Inferior parietal cortex (tissue), 1 donor: ENCODE measurements around the gene UBA6.
A peak's percentile ranks its signal among the peaks of the same experiment; 100 is the strongest.
"Not testable (repeated sequence)": the region's sequence is repeated elsewhere in the genome, so short reads cannot be mapped to it uniquely, and the experiment has no call there.

Experiments used
- DNase-seq: peaks from one replicate; pipeline ENCODE4 v3.0.0-alpha.2; 2016; ENCODE audit errors: extremely low spot score

Gene UBA6

DNA sequence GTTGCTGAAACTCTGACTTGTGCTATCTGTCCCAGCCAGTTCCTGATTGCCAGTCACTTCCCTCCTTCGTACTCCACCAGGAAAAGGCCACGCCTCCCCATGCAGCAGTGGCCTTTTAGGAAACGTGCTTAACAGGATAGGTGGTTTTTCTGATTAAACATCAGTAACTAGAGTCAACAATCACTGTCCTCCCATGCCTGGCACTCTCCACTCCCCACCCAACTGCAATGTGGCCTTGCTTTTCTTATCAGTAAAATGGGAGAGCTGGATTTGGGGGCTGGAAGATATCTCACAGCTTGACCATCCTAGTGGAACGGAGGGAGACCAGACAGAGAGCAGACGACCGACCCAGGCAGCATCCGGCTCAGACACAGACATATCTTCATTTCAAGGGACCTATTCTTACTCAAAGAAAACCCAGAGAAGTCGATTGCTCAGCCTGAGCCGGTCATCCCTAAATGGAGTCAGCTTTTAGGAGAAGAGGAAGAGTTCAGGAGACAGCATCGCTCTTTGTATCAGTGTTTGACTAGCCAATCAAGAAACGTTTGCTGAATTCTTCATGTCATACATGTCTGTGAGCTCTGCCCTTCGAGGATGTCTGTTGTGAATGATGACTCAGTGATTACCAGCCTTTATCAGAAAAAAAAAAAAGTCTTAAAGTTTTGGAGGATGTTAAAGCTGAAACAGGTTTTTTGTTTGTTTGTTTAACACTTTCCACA, 12.7 kb upstream of the UBA6 start:
- no peak for DNase-seq

DNA sequence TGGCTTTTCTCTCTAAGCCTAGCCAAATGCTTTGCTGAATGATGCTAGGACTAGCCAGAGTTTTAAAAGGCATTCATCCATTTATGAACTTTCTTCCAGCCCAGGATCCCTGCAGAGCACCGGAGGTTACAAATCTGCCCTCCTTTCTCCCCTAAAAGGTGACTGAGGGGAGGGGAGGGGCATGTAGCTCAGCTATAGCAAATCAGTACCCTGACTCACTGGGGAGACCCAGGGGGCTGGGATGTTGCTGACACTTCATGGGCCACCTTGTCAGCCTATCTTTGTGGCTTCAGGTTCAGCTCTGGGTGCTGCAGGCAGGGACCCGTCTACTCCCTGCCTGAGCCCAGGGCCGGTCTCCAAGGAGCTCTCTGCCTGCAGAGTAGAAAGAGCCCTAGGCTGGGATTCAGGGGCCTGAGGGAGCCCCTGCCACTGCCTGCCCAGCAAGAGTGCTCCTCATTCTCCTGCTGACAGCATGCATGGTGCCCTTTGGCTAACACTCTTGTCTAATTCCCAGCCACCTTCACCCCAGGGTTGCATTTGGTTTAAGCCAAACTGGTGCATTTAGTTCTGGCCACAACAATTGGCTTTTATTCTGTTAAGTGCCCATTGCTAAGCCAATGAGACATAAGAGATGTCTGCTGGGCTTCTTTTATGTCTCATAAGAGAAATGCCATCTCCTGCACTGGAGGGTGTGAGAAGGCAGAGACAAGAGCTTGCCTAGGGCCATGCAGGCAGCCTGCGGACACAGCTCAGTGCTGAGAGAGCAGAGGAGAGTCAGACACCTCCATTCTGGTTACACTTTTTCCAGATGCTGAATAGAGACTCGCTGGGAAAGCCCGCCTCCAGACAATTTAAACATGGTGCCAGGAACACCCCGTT, 11.9 kb upstream of the UBA6 start:
- no peak for DNase-seq

DNA sequence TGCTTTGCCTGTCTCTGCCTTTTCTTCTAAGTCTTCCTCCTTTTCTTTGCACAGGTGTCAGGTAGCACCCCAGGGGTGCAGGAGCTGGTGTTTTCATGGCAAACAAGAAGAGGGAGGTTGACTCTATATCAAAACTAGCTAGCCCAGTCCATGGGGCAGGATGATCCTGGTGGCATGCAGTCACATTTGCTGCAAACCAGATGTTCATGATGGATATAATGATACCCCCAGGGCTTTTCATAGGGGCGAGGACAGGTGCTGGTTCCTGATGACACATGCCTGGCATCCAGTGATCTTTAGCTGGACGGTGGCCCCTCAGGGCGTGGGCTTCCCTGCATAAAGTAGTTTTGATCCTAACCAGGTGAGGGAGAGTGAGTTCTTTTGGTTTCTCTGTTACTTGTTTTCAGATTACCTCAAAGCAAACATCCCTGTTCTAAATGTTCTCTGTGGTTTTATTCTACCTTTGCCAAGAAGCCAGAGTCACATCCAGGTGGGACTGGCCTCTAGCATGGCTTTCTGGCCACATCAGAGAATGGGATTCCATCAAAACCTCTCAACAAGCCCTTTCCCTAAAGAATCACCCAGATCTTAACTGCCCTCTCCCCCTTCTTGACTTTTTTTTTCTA, 11.2 kb upstream of the UBA6 start:
- no peak for DNase-seq

DNA sequence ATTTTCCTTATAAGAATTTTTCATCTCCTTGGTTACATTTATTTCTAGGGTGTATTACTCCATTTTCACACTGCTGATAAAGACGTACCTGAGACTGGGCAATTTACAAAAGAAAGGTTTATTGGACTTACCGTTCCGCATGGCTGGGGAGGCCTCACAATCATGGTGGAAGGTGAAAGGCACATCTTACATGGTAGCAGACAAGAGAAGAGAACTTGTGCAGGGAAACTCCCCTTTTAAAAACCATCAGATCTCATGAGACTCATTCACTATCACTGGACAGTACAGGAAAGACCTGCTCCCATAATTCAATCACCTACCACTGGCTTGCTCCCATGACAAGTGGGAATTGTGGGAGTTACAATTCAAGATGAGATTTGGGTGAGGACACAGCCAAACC, 5.7 kb upstream of the UBA6 start:
- DNase-seq, result not testable (repeated sequence)

DNA sequence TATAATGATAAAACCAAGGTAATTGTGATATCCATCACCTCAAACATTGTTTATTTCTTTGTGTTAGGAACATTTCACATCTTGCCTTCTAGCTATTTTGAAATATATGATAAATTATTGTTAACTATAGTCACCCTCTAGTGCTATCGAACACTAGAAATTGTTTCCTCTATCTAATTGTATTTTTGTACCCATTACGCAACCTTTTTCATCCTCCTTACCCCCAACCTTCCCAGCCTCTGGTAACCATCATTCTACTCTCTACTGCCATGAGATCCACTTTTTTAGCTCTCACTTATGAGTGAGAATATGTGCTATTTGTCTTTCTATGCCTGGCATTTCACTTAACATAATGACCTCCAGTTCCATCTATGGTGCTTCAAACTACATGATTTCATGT, 3.9 kb upstream of the UBA6 start:
- DNase-seq, result no peak

DNA sequence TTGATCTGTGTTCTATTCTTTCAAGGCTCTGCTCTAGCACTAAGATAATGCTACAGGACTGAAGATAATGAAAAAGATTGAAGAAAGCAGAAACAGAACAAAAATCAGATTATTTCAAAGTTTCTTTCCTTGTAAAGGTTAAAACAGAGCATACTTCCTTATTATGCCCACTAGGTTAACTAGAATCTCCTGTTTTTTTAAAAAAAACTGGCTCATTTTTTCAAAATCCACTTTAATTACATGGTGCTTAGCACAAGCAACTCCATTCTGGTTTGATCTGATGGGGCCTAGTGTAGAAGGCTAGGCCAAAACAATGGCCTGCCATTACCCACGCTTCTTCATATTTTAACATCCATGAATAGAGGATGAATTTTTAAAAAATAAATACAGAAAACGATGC, 1.2 kb upstream of the UBA6 start:
- no peak for DNase-seq

DNA sequence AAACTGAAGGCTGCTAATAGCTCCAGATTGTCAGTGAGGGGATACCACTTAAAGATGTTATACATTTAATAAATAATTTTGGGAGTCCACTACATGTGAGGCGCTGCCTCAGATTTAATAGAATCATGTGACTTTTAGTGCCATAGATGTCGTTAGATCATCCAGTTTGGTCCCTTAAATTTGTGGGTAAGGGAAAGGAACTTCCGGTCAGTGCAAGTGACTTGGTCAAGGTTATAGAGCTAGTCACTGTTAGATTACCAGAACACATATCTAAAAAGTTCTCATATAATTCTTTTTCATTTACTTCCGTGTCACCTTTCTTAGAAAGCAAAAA, 529 bp upstream of the UBA6 start:
- DNase-seq, result peak; percentile 44

DNA sequence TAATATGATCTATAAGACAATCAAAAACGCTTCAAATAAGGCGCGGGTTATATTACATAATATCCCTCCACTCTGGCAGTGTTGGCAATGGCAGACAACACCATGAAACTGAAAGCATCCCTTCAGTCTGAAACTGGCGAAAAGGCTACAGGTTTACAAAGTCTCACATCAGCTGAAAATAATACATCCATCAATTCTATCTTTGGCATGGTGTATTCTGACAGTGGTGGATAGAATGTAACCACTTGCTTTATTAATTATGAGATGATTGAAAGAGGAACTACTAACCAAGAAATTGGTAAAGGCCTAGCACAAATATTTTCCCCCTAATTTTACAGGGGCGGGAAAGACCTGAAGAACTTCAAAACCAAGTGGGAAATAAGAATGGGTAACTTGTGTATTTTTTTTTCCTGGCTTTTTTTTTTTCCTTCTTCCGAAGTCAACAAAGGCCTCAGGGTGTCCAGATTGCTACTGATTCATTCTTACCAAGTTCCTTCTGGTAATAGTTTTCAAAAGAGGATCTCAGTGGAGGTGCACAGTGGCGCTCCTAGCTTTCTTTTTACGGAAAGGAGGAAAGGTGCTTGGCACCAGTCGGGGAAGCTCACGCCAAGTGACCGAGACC, 728 bp downstream of the UBA6 start:
- DNase-seq, result peak; percentile 22

DNA sequence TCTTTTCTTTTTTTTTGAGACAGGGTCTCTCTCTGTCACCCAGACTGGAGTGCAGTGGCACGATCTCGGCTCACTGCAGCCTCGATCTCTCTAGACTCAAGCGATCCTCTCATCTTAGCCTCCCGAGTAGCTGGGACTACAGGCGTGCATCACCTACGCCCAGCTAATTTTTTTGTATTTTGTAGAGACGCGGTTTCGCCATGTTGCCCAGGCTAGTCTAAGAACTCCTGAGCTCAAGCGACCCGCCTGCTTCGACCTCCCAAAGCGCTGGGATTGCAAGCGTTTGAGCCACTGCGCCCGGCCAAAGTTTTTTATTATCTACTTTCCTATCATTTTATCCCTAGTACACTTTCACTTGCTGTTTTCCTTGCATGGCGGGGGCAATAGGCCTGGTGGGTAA, 1.4 kb downstream of the UBA6 start:
- DNase-seq, result no peak

DNA sequence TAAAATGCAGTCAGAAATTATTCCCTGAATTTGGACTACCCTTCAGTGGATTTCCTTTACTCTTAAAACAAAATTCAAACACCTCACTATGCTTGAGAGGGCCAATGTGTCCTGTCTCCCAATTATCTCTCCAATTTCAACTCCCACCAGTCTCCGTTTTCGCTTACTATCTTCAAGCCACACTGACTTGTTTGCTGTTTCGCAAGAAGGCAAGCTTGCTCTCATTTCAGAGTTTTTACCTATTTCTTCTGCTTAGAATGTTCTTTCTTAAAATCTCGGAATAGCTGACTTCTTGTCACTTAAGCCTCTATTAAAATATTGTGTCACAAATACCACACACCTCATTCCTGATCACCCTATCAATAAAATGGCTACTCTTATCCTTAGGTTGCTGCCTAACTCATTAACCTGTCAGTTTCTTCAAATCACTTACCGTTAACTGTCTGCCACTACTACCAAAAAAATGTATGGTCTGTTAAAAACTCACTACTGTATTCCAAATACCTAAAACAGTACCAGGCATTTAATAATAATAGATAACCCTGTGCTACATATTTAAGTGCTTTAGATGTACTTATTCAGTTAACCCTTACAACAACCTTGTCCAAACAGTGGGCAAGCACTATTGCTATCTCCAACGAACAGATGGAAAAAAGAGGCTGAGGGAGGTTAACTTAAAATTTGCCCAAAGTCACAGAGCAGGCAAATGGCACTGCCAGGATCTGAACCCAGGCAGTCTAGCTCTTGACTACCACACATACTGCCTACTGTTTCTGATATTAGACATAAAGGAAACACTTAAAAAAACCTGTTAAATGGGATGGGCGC, 2.9 kb downstream of the UBA6 start:
- no peak for DNase-seq

DNA sequence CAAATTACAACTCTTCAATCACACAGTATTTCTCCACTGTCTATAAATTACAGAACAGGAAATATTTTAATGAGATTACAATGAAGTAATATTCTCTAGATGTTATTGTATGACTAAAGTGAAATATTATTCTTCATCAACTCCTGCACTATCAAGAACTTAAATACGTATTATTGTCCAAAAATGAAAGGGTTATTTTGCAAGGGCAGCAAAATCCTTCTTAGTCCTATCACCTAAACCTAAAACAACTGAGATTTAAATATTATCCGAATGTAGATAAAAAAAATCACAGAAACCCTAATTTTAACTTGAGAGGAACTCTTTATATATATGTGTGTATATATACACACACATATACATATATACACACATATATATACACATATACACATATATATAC, 4.9 kb downstream of the UBA6 start:
- DNase-seq, result no peak

DNA sequence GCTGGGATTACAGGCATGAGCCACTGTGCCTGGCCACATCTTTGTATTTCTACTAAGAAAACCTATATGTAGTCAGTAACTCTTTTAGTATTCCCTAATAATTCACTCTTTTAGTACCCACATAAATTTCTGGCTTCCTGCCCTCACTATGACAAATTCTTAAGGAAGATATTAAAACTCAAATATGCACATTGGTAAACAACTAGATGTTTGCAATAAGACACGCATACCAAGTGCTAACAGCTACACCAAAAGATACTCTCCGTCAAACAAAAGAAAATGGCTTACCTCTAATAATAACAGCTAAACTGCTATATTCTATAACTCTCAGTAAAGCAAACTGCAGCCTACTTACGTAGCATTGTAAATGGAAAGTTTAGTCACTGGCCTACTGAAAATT, 6.3 kb downstream of the UBA6 start:
- no peak for DNase-seq

DNA sequence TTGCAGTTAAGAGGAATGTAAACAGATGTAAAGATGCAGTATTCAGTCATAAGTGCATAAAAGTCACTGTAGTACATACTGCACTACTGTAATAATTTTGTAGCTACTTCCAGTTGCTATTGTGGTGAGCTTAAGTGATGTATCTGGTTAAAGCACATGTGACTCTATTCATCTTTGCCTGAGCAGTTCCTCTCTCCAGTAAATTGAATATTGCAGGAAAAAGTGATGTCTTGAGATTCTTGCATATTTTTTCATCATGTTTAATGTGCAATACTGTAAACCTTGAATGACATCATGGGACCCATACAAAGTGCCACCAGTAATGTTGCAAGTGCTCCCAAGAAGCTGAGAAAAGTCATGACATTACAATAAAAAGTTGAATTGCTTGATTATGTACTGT, 9.6 kb downstream of the UBA6 start:
- DNase-seq, result no peak

DNA sequence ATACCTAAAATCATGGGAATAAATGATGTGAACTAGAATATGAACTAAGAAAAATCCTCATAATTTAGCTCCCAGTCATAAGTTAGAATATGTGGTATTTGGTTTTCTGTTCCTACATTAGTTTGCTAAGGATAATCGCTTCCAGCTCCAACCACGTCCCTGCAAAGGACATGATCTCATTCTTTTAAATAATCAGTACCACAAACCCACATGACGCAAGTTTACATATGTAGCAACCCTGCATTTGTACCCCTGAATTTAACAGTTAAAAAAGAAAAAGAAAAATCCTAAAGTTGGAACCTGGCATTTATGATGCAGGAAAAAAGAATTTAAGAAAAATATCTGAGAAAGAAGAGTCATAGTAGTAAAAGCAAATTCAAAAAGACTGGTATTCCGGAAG, 13.3 kb downstream of the UBA6 start:
- DNase-seq, result no peak

DNA sequence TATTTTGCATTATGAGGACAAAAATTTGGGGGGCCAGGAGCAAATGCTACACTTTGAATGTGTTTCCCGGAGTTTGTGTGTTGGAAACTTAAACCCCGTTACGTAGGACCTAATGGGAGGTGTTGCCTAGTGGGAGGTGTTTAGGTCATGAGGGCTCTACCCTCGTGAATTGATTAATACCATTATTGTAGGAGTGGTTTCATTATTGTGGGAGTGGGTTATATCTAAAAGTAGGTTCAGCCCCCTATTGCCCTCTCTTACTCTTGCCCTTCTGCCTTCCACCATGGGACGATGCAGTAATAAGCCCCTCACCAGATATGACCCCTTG, 15.5 kb downstream of the UBA6 start:
- no peak for DNase-seq

DNA sequence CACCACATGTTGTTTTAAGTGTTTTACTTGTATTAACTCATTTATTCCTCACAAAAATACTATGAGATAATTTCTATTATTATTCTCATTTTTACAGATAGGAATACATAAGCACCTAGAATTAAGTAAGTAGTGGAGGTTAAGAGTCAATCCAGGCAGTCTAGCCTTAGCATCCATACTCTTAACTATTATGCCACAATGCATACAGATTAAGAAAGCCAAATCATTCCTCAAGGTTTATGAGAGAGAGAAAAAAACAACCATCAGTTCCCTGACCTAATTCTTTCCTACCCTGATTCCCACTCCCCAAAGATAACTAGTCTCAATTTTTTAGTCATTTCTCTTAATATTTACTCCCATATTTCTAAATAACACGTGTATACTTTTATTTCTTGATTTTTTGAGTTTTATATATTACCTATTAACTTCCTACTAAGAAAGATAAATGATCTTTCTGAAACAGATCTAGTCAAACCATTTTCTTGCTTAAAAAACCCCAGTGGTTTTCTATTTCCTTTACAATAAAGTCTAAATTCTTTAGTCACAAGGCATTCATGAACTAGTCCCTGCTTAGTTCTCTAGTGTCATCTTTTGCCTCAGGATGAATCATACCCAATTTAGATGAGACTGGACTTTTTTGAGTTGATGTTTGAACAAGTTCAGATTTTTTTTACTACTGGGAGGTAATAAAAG, 16.0 kb downstream of the UBA6 start:
- no peak for DNase-seq

DNA sequence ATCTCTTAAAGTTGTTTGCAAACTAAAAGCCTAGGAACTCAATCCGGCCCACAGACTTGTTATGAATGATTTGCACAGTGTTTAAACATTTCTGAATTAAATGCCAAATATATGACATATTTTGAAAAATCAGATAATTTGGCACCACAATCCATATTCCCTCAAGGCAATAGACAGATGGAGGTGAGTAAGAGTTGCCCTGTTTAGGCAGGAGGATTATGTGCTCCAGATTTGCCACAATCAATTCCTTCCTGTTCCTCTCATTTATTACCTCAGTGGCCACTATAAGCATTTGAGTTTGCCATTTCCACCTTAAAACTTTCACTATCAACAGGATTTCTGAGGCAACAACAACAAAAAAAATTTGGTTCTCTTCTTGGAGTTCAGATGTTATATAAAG, 18.7 kb downstream of the UBA6 start:
- DNase-seq, result no peak

DNA sequence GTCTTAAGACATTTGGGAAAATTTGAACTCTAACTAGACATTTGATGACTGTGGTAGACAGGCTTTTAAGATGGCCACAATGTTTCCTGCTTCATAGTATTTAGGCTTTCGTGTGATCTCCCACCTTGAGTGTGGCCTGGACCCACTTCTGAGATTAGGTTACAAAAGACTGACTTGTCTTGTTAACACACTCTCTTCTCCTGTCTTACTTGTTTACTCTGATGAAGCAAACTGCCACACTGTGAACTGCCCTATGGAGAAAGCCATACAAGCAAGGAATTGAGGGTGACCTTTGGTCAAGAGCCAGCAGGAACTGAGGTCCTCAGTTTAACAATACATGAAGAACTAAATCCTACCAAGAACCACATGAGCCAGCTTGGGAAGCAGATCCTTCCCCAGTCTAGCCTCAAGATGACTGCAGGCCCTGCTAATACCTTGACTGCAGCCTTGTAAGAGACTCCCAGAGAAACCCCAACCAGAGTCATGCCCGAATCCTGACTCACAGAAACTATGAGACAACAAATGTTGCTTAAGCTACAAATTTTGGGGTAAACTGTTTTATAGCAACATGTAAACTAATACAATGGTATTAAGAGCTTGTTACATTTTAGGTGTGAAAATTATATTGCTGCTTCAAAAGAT, 20.3 kb downstream of the UBA6 start:
- no peak for DNase-seq

DNA sequence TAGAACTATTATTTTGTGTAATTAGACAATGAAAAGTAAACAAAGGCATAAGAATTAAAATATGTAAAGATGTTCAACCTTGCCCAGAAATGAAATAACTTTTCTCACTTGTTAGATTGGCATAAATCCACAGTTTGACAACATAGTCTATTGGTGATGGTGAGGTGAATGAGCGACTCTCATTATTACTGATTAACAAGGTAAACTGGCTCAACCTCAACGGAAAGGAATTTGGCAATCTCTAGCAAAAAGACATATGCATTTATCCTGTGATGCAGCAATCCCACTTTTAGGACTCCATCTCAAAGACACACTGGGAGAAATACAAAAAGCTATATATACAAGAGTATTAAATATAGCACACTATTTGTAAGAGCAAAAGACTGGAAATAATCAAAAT, 22.3 kb downstream of the UBA6 start:
- DNase-seq, result no peak

DNA sequence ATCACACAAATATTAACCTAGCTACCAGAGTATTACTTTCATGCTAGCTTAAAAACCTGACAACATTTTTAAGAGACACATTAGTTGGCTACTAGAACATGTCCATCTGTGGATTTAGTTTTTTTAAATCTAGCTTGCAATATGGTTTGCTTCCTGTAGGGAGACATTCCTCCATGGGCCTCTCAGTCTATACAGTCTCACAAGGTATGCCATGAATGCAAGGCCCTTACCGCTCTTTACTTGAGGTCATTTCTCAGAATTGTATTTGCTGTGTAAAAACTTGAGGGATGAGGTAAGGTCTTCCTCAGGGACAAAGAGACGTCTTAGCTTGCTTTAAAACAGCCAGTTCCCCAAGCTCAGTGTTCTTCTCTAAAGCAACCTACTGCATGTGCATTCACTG, 26.9 kb downstream of the UBA6 start:
- DNase-seq, result no peak

DNA sequence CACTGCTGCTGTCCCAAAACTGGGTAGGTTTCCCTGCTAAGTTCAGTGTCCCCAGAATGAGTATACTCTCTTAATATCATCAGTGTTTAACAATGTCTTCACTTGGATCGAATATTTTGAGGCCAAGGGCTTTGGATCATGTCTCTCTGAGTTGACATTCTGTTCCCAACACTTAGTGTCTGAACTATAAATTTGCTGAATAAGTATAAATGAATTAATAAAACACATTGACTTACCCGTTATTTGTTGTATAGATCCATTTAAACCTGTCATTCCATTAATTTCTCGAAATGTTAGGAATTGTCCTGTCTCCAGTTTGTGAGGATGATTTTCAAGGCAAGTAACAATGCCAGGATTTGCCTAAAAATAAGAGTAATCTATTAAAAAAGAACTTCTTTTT, 32.6 kb downstream of the UBA6 start:
- no peak for DNase-seq
